Suprapubic skin (tissue), 4 donors: ENCODE results near the gene STX4. TPM values are rescaled to one million over a fixed set of nuclear protein-coding genes. Genes with fewer than 3 reads are reported as not detected.

ENCODE experiments used
- DNase-seq, 2 donors: peaks; one replicate each; pipeline ENCODE4 v3.0.0-alpha.2; 2019; ENCODE audit warnings: low spot score in 2 of 2
- H3K27ac ChIP-seq: fragments of 200-600 bp; sonication (generic); one replicate; pipeline ENCODE4 v1.5.1; 2019
- H3K27me3 ChIP-seq: fragments of 200-600 bp; sonication (generic); one replicate; pipeline ENCODE4 v1.5.1; 2019
- H3K36me3 ChIP-seq: fragments of 200-600 bp; sonication (generic); one replicate; pipeline ENCODE4 v1.5.1; 2019
- H3K4me1 ChIP-seq: fragments of 200-600 bp; sonication (generic); one replicate; pipeline ENCODE4 v1.5.1; 2019
- H3K4me3 ChIP-seq: fragments of 200-600 bp; sonication (generic); one replicate; pipeline ENCODE4 v1.5.1; 2019; ENCODE audit warnings: mild to moderate bottlenecking
- H3K9me3 ChIP-seq: fragments of 200-600 bp; sonication (generic); one replicate; pipeline ENCODE4 v1.5.1; 2019
- CTCF ChIP-seq, 2 donors: fragments of 200-600 bp in 1 of 2; fragments of 450-650 bp in 1 of 2; sonication (generic) in 1 of 2; IDR thresholded peaks; one replicate each; pipeline ENCODE4 v1.5.1; 2016 to 2019; ENCODE audit warnings: antibody characterized with exemption in 2 of 2, mild to moderate bottlenecking in 1 of 2, moderate library complexity in 1 of 2
- EP300 ChIP-seq: sonication (generic); formaldehyde crosslinking; IDR thresholded peaks from one replicate; pipeline ENCODE4 v1.6.1; 2017; ENCODE audit warnings: antibody characterized with exemption
- POLR2A ChIP-seq, 2 donors: fragments of 450-650 bp; IDR thresholded peaks; one replicate each; pipeline ENCODE4 v1.6.1; 2017; ENCODE audit warnings: antibody characterized with exemption in 2 of 2, mild to moderate bottlenecking in 2 of 2, moderate library complexity in 2 of 2
- POLR2AphosphoS5 ChIP-seq, 3 donors: sonication (generic); formaldehyde crosslinking; IDR thresholded peaks; one replicate each; pipeline ENCODE4 v1.6.1; 2017; ENCODE audit warnings: antibody characterized with exemption in 3 of 3
- WGBS: methylation state at CpG from one replicate; pipeline ENCODE4 v1.1.5; 2018; 5-methylcytosine and 5-hydroxymethylcytosine counted together
- total RNA-seq, 4 donors: library from RNA; depleted of rRNA; stranded (reverse); fragments of >200 nt; gene quantifications; one replicate each; pipeline ENCODE4 v1.1.0, GENCODE V29; 2016

Gene STX4
- total RNA-seq, 4 donors from 2014 or later, result 32.5 to 118 (median 47.8) TPM

GRCh38 chr16:31061126-31061812 lies 27.9 kb downstream of the STX4 start:
- WGBS, result 93% methylated on average over 18 of the region's 42 CpGs
- H3K27ac ChIP-seq, result no peak overlapping the region
- H3K36me3 ChIP-seq, result peaks cover 36% of the 10 kb centered on the region
- no peaks in the 10 kb centered on the region for H3K9me3 ChIP-seq
- TF ChIP-seq POLR2AphosphoS5 (IDR thresholded peaks at IDR 0.05) (no peak), CTCF (IDR thresholded peaks at IDR 0.05) (no peak), POLR2A (IDR thresholded peaks at IDR 0.05) (no peak), EP300 (no peak)
- no peaks in the 10 kb centered on the region for H3K27me3 ChIP-seq
- peaks cover 16% of the 10 kb centered on the region for H3K4me1 ChIP-seq
- no peak overlapping the region for H3K4me3 ChIP-seq
- no peak for DNase-seq

- TF ChIP-seq POLR2AphosphoS5 (IDR thresholded peaks at IDR 0.05) (no peak), POLR2A (IDR thresholded peaks at IDR 0.05) (no peak), EP300 (no peak), CTCF (IDR thresholded peaks at IDR 0.05) (no peak)
- H3K36me3 ChIP-seq, result peaks cover 36% of the 10 kb centered on the region
- no peak for DNase-seq
- no peak overlapping the region for H3K4me3 ChIP-seq
- WGBS, result 96% methylated on average over 31 of the region's 54 CpGs
- no peaks in the 10 kb centered on the region for H3K27me3 ChIP-seq
- no peaks in the 10 kb centered on the region for H3K9me3 ChIP-seq
- peaks cover 16% of the 10 kb centered on the region for H3K4me1 ChIP-seq
- no peak overlapping the region for H3K27ac ChIP-seq
Measured at GRCh38 chr16:31061813-31062440, 28.6 kb downstream of the STX4 start.

- Histone ChIP-seq H3K27ac (no peak overlapping the region), H3K36me3 (peaks cover 34% of the 10 kb centered on the region)
- WGBS, result 98% methylated on average over 9 of the region's 9 CpGs
Measured at GRCh38 chr16:31063495-31063842, 30.1 kb downstream of the STX4 start.

DNA sequence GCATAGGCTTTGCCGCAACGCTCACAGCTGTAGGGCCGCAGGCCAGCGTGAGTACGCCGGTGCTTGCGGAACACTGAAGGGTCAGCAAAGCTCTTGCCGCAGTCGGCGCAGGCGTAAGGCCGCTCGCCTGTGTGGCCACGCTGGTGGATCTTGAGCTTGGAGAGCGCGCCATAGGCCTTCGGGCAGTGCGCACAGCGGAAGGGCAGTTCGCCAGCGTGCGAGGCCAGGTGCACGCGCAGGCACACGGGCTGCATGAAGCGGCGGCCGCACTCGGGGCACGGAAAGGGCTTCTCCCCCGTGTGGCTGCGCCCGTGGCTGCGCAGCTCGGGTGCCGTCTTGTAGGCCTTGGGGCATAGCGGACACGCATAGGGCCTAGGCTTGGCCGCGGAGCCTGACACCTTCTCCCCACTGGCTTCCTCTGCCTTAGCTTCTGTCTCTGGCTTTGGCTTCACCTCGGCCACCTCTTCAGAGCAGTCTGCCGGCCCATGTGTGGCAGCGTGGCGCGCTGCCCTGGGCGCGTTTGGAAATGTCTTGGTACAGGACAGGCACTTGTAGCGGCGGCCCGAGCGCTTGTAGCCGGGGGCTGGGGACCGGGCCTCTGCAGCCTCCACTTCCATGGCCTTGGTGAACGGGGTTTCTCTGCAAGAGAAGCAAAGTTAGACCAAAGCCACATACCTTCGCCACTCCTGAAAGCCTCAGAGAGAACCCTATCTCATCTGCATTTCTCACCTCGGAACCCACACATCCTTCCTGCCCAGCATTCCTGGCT lies 30.7 kb downstream of the STX4 start:
- no peak for TF ChIP-seq POLR2A (IDR thresholded peaks at IDR 0.05)
- no peak for TF ChIP-seq POLR2AphosphoS5 (IDR thresholded peaks at IDR 0.05)
- no peak for TF ChIP-seq EP300
- TF ChIP-seq CTCF (IDR thresholded peaks at IDR 0.05), result no peak
- no peaks in the 10 kb centered on the region for H3K9me3 ChIP-seq
- whole genome bisulfite sequencing, result 85% methylated on average over 33 of the region's 56 CpGs
- H3K27me3 ChIP-seq, result no peaks in the 10 kb centered on the region
- H3K27ac ChIP-seq, result peak overlapping the region; percentile 79
- no peak for DNase-seq
- H3K4me3 ChIP-seq, result no peak overlapping the region
- peaks cover 31% of the 10 kb centered on the region for H3K36me3 ChIP-seq
- peaks cover 16% of the 10 kb centered on the region for H3K4me1 ChIP-seq

More at GRCh38 chr16:31063495-31063842, 30.1 kb downstream of the STX4 start:
- no peak for DNase-seq
- no peak for TF ChIP-seq CTCF (IDR thresholded peaks at IDR 0.05)
- TF ChIP-seq EP300, result no peak
- no peak for TF ChIP-seq POLR2A (IDR thresholded peaks at IDR 0.05)
- no peak for TF ChIP-seq POLR2AphosphoS5 (IDR thresholded peaks at IDR 0.05)
- Histone ChIP-seq H3K9me3 (no peaks in the 10 kb centered on the region), H3K4me1 (peaks cover 16% of the 10 kb centered on the region), H3K4me3 (no peak overlapping the region), H3K27me3 (no peaks in the 10 kb centered on the region)
